ENCODE data around the gene ASPG.

- no peak for TF ChIP-seq CTCF (IDR thresholded peaks at IDR 0.05)
- no peak for TF ChIP-seq POLR2A (IDR thresholded peaks at IDR 0.05)
Observed at GRCh38 chr14:104081261-104081835, 4.2 kb upstream of the ASPG start.

Data from testis (tissue), 2 donors.